HCT116 (cell line): ENCODE results near the gene TRNAU1AP. TPM values are rescaled to one million over a fixed set of nuclear protein-coding genes. Genes with fewer than 3 reads are reported as not detected.
"Not testable (repeated sequence)": the region's sequence is repeated elsewhere in the genome, so short reads cannot be mapped to it uniquely, and the experiment has no call there.

Source experiments
- ATAC-seq: fragments of 200-7000 bp; cut with Tn5 transposase; 2 replicates; pipeline ENCODE4 v1.9.1; 2020; ENCODE audit warnings: mild to moderate bottlenecking, moderate library complexity
- BruUV-seq: library from RNA; stranded (reverse); fragments of 400-500 nt; replicated peaks from 2 replicates; lab custom pipeline; 2021; lab: Mats Ljungman, UMichigan
- CTCF ChIA-PET: fragments of 300-600 bp; sonication (Branson Sonifier 250); formaldehyde crosslinking; loops from one replicate; lab custom pipeline; 2021; ENCODE audit warnings: antibody characterized with exemption; lab: Charles Lee
- POLR2A ChIA-PET: fragments of 300-600, 350-600 bp; sonication (Branson Sonifier 250); formaldehyde crosslinking; loops from one replicate; lab custom pipeline; 2021; ENCODE audit warnings: antibody characterized with exemption; lab: Charles Lee
- RAD21 ChIA-PET, 2 experiments: fragments of 300-600 bp; sonication (Branson Sonifier 250); formaldehyde crosslinking; loops; one replicate each; lab custom pipeline; 2023; ENCODE audit warnings: low total read pairs in 2 of 2; ENCODE audit not compliant: uncharacterized antibody in 2 of 2, unreplicated experiment in 2 of 2, low non-redundant PET in 1 of 2; lab: Charles Lee
- DNase-seq: peaks from one replicate; pipeline ENCODE4 v3.0.0-alpha.2; 2010; ENCODE audit warnings: low read depth, low spot score
- H2AFZ ChIP-seq: fragments of 200-600 bp; shearing (Covaris generic), sonication (generic); 2 replicates; pipeline ENCODE4 v1.6.1; 2017; ENCODE audit warnings: low read depth, mixed run types, mixed read lengths, antibody characterized with exemption, low read length; ENCODE audit not compliant: poor library complexity, severe bottlenecking
- H3K27ac ChIP-seq: 2 replicates; pipeline ENCODE4 v1.5.1; 2012; ENCODE audit warnings: low read depth, low read length
- H3K27me3 ChIP-seq: fragments of 200-600 bp; sonication (generic); 2 replicates; pipeline ENCODE4 v1.6.1; 2016; ENCODE audit warnings: mixed run types, low read length, mixed read lengths; ENCODE audit not compliant: insufficient read depth
- H3K36me3 ChIP-seq, 2 experiments: fragments of 200-500 bp in 1 of 2; fragments of 200-600 bp in 1 of 2; sonication (Bioruptor generic) in 1 of 2; sonication (generic) in 1 of 2; 2 replicates each; pipeline versions ENCODE4 v1.5.1 to v1.6.1; 2014 to 2016; ENCODE audit warnings: low read length in 2 of 2, inconsistent platforms in 1 of 2, mixed read lengths in 1 of 2, mixed run types in 1 of 2; ENCODE audit not compliant: insufficient read depth in 2 of 2, control insufficient read depth in 1 of 2
- H3K4me1 ChIP-seq, 2 experiments: fragments of 200-600 bp in 1 of 2; sonication (generic) in 1 of 2; 2 replicates each; pipeline versions ENCODE4 v1.5.1 to v1.6.1; 2012 to 2017; ENCODE audit warnings: low read length in 2 of 2, inconsistent platforms in 1 of 2, mild to moderate bottlenecking in 1 of 2, mixed read lengths in 1 of 2, mixed run types in 1 of 2, moderate library complexity in 1 of 2; ENCODE audit not compliant: insufficient read depth in 2 of 2, control insufficient read depth in 1 of 2
- H3K4me2 ChIP-seq: fragments of 200-600 bp; sonication (generic); 2 replicates; pipeline ENCODE4 v1.6.1; 2017; ENCODE audit warnings: mixed run types, low read length, mixed read lengths
- H3K4me3 ChIP-seq, 2 experiments: fragments of 200-600 bp in 1 of 2; sonication (generic) in 1 of 2; replicated peaks in 1 of 2; 2 replicates each; pipeline ENCODE4 v1.5.1; 2011 to 2016; ENCODE audit warnings: low read length in 2 of 2, control low read depth in 1 of 2, low read depth in 1 of 2, mild to moderate bottlenecking in 1 of 2, mixed read lengths in 1 of 2, mixed run types in 1 of 2
- H3K79me2 ChIP-seq: fragments of 200-600 bp; sonication (generic); 2 replicates; pipeline ENCODE4 v1.6.1; 2017; ENCODE audit warnings: mild to moderate bottlenecking, mixed run types, low read length, moderate library complexity, mixed read lengths; ENCODE audit not compliant: insufficient read depth
- H3K9ac ChIP-seq: fragments of 200-600 bp; sonication (generic); 2 replicates; pipeline ENCODE4 v1.6.1; 2016; ENCODE audit warnings: low read length, mixed read lengths
- H3K9me2 ChIP-seq: fragments of 200-600 bp; sonication (generic), shearing (Covaris generic); 2 replicates; pipeline ENCODE4 v1.6.1; 2017; ENCODE audit warnings: mixed run types, mild to moderate bottlenecking, moderate library complexity; ENCODE audit not compliant: insufficient read depth
- H3K9me3 ChIP-seq, 2 experiments: fragments of 200-500 bp in 1 of 2; fragments of 200-600 bp in 1 of 2; sonication (Bioruptor generic) in 1 of 2; sonication (generic) in 1 of 2; 2 replicates each; pipeline ENCODE4 v1.6.1; 2014 to 2017; ENCODE audit warnings: low read length in 2 of 2, mixed read lengths in 2 of 2, inconsistent platforms in 1 of 2, low read depth in 1 of 2, mild to moderate bottlenecking in 1 of 2, mixed run types in 1 of 2, moderate library complexity in 1 of 2; ENCODE audit not compliant: control insufficient read depth in 1 of 2, insufficient read depth in 1 of 2
- H4K20me1 ChIP-seq: fragments of 200-600 bp; sonication (generic), shearing (Covaris generic); 2 replicates; pipeline ENCODE4 v1.6.1; 2017; ENCODE audit warnings: mixed run types, mild to moderate bottlenecking, moderate library complexity; ENCODE audit not compliant: insufficient read depth
- EGR1 ChIP-seq: IDR thresholded peaks from 2 replicates; pipeline ENCODE4 v1.6.1; 2012; ENCODE audit warnings: low read depth
- FOSL1 ChIP-seq: IDR thresholded peaks from 2 replicates; pipeline ENCODE4 v1.6.1; 2012; ENCODE audit warnings: low read depth
- JUND ChIP-seq: IDR thresholded peaks from 2 replicates; pipeline ENCODE4 v1.6.1; 2012
- POLR2AphosphoS5 ChIP-seq: IDR thresholded peaks from 2 replicates; pipeline ENCODE4 v1.6.1; 2011; ENCODE audit warnings: mild to moderate bottlenecking, low read depth, low read length, moderate library complexity
- intact Hi-C: fragments of 100-400 bp; cut with micrococcal nuclease; formaldehyde crosslinking; loops from 2 replicates; pipeline ENCODE4 v1.10.0; 2022
- total RNA-seq: library from RNA; stranded (reverse); gene quantifications from one replicate; pipeline ENCODE4 v1.2.1, GENCODE V29; 2021; ENCODE audit not compliant: unreplicated experiment

The TRNAU1AP gene
- total RNA-seq, 1 experiment from 2014 or later: 29.7 TPM

GRCh38 chr1:28541414-28542015, 11.4 kb upstream of the TRNAU1AP start:
- CTCF ChIA-PET: interaction anchor here (0.7 to 1.0 kb wide), 3 partner anchors 11 to 1283 kb away, joined by 3 read pairs; partner anchors contain the start of gene TRNAU1AP
- H3K9me2 ChIP-seq: not testable (repeated sequence)
- RAD21 ChIA-PET: interaction anchor here in 1 of 2 experiments (0.7 kb wide), 1 partner anchor 292 kb away, joined by 4 read pairs; no protein-coding TSS in a partner anchor
- 0 out of 2 replicates have a peak, but pooled peaks have one; percentile 8 for TF ChIP-seq JUND
- TF ChIP-seq, all 23 proteins: peak for 1; not testable (repeated sequence) for 22
- H3K27me3 ChIP-seq, intact Hi-C loops, DNase-seq, BruUV-seq, H3K4me3 ChIP-seq, H3K79me2 ChIP-seq, H2AFZ ChIP-seq, H4K20me1 ChIP-seq, H3K4me2 ChIP-seq, ATAC-seq, H3K27ac ChIP-seq, H3K9me3 ChIP-seq, H3K9ac ChIP-seq: not testable (repeated sequence)
- POLR2A ChIA-PET: interaction anchor here (1.3 to 1.5 kb wide), 2 partner anchors 10 to 40 kb away, joined by 3 to 4 read pairs; no protein-coding TSS in a partner anchor
- peaks cover 14 to 17% of the 10 kb centered on the region in 2 experiments; a peak in 2 of 4 replicates for H3K36me3 ChIP-seq
- peaks cover 7 to 16% of the 10 kb centered on the region in 2 experiments; a peak in 3 of 4 replicates for H3K4me1 ChIP-seq

- Histone ChIP-seq H2AFZ (no peak overlapping the region), H3K4me3 (no peak overlapping the region), H3K9me2 (no peaks in the 10 kb centered on the region), H3K36me3 (no peaks in the 10 kb centered on the region), H3K4me2 (no peak overlapping the region), H3K27me3 (no peaks in the 10 kb centered on the region), H3K9me3 (no peaks in the 10 kb centered on the region), H3K4me1 (peaks cover 7 to 16% of the 10 kb centered on the region in 2 experiments; a peak in 3 of 4 replicates), H3K9ac (no peak overlapping the region), H3K27ac (no peak overlapping the region), H3K79me2 (no peaks in the 10 kb centered on the region), H4K20me1 (no peaks in the 10 kb centered on the region)
- RAD21 ChIA-PET: no interaction called here
- intact Hi-C loops: no loop called here
- BruUV-seq: no TSS peak
- CTCF ChIA-PET: no interaction called here
- DNase-seq (no peak), ATAC-seq (no peak)
- POLR2A ChIA-PET: no interaction called here
- TF ChIP-seq FOSL1 (no peak), EGR1 (peak; percentile 22; the same call in 1 of the 2 replicates), POLR2AphosphoS5 (no peak)
These were observed 7.6 kb upstream of the TRNAU1AP start for GRCh38 chr1:28545246-28545628.
